Measurements from ENCODE around the gene ZIM2. TPM values are rescaled to one million over a fixed set of nuclear protein-coding genes. Genes with fewer than 3 reads are reported as not detected.

ZIM2 gene
- total and polyA plus RNA-seq, 2 experiments from 2014 or later, result not detected

GRCh38 chr19:56868446-56868845 lies 27.9 kb upstream of the ZIM2 start:
- Mint-ChIP-seq H3K9me3 (peaks cover 94% of the 10 kb centered on the region), H3K36me3 (ENCODE audit: low read depth) (peaks cover 43% of the 10 kb centered on the region)

More at GRCh38 chr19:56868446-56868845, 27.9 kb upstream of the ZIM2 start:
- TF ChIP-seq ETS1 (IDR thresholded peaks at IDR 0.05) (no peak), ZNF462 (CRISPR knock-in tag; IDR thresholded peaks at IDR 0.05) (no peak), ZNF114 (CRISPR knock-in tag; IDR thresholded peaks at IDR 0.05) (no peak), STAT1 (IDR thresholded peaks at IDR 0.05; ENCODE audit: unreplicated experiment) (no peak), NANOG (IDR thresholded peaks at IDR 0.05; ENCODE audit: borderline replicate concordance) (no peak), CTCF (conservative IDR thresholded peaks at IDR 0.05; ENCODE audit: low read depth in 2 of 2) (no peak), ZNF331 (CRISPR knock-in tag; IDR thresholded peaks at IDR 0.05; ENCODE audit: low read depth) (no peak), EZH2 (IDR thresholded peaks at IDR 0.05; ENCODE audit: low read depth, unreplicated experiment) (no peak), JUNB (IDR thresholded peaks at IDR 0.05; ENCODE audit: unreplicated experiment) (no peak), CREB1 (CRISPR knock-in tag; IDR thresholded peaks at IDR 0.05; ENCODE audit: low read depth) (no peak), POLR2AphosphoS5 (IDR thresholded peaks at IDR 0.05; ENCODE audit: low read depth) (no peak), EZH2phosphoT487 (IDR thresholded peaks at IDR 0.05; ENCODE audit: unreplicated experiment) (no peak)
- TF ChIP-seq, protein P1, sequence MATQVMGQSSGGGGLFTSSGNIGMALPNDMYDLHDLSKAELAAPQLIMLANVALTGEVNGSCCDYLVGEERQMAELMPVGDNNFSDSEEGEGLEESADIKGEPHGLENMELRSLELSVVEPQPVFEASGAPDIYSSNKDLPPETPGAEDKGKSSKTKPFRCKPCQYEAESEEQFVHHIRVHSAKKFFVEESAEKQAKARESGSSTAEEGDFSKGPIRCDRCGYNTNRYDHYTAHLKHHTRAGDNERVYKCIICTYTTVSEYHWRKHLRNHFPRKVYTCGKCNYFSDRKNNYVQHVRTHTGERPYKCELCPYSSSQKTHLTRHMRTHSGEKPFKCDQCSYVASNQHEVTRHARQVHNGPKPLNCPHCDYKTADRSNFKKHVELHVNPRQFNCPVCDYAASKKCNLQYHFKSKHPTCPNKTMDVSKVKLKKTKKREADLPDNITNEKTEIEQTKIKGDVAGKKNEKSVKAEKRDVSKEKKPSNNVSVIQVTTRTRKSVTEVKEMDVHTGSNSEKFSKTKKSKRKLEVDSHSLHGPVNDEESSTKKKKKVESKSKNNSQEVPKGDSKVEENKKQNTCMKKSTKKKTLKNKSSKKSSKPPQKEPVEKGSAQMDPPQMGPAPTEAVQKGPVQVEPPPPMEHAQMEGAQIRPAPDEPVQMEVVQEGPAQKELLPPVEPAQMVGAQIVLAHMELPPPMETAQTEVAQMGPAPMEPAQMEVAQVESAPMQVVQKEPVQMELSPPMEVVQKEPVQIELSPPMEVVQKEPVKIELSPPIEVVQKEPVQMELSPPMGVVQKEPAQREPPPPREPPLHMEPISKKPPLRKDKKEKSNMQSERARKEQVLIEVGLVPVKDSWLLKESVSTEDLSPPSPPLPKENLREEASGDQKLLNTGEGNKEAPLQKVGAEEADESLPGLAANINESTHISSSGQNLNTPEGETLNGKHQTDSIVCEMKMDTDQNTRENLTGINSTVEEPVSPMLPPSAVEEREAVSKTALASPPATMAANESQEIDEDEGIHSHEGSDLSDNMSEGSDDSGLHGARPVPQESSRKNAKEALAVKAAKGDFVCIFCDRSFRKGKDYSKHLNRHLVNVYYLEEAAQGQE (IDR thresholded peaks at IDR 0.05; ENCODE audit: unreplicated experiment), result no peak
- Histone ChIP-seq H3K4me3 (no peak overlapping the region), H3K27me3 (ENCODE audit: insufficient read depth) (no peaks in the 10 kb centered on the region), H3F3A (replicated peaks; ENCODE audit: low read depth) (no peaks in the 10 kb centered on the region), H3K4me2 (no peak overlapping the region), H3K9me2 (ENCODE audit: insufficient read depth) (no peaks in the 10 kb centered on the region), H2AFZ (no peak overlapping the region), H3K79me2 (replicated peaks; ENCODE audit: insufficient read depth) (no peaks in the 10 kb centered on the region), H3K4me1 (ENCODE audit: insufficient read depth) (no peaks in the 10 kb centered on the region), H3K36me3 (ENCODE audit: insufficient read depth) (peaks cover 5% of the 10 kb centered on the region; the same call in 1 of the 2 replicates), H3K27ac (ENCODE audit: low read depth) (no peak overlapping the region), H4K20me1 (replicated peaks; ENCODE audit: insufficient read depth) (no peaks in the 10 kb centered on the region)
- Mint-ChIP-seq H3K27ac (no peak overlapping the region), H3K4me1 (no peaks in the 10 kb centered on the region), H3K27me3 (ENCODE audit: insufficient read depth, low read depth, poor library complexity) (peaks cover 7% of the 10 kb centered on the region), H3K4me3 (no peak overlapping the region)
- ATAC-seq (no peak), DNase-seq (ENCODE audit: low spot score) (no peak)
